HL-60 (cell line): ENCODE results near the gene FSTL3.
A peak's percentile ranks its signal among the peaks of the same experiment; 100 is the strongest.
"Not testable (repeated sequence)": the region's sequence is repeated elsewhere in the genome, so short reads cannot be mapped to it uniquely, and the experiment has no call there.

ENCODE experiments used
- DNase-seq, 2 experiments: peaks; one replicate each; pipeline ENCODE4 v3.0.0-alpha.2; 2010 to 2020; ENCODE audit warnings: low read depth in 1 of 2, low spot score in 1 of 2
- H3K27ac ChIP-seq: fragments of 250-450 bp; sonication (Bioruptor Pico); replicated peaks from 2 replicates; pipeline ENCODE4 v1.5.1; 2020; ENCODE audit warnings: mild to moderate bottlenecking, moderate library complexity
- H3K27me3 ChIP-seq: fragments of 250-450 bp; sonication (Bioruptor Pico); 2 replicates; pipeline ENCODE4 v1.5.1; 2021; ENCODE audit warnings: mild to moderate bottlenecking, moderate library complexity; ENCODE audit not compliant: insufficient read depth, poor library complexity, severe bottlenecking
- H3K4me3 ChIP-seq: replicated peaks from 2 replicates; pipeline ENCODE4 v1.5.1; 2011; ENCODE audit warnings: mild to moderate bottlenecking, control low read depth, low read length; ENCODE audit not compliant: insufficient read depth
- CTCF ChIP-seq: IDR thresholded peaks from one replicate; pipeline ENCODE4 v1.5.1; 2011; ENCODE audit warnings: low read length, control low read depth, inconsistent platforms; ENCODE audit not compliant: insufficient read depth
- GABPA ChIP-seq: IDR thresholded peaks from 2 replicates; pipeline ENCODE4 v1.6.1; 2012; ENCODE audit warnings: low read depth
- POLR2AphosphoS5 ChIP-seq: IDR thresholded peaks from 2 replicates; pipeline ENCODE4 v1.6.1; 2012; ENCODE audit warnings: low read depth
- REST ChIP-seq: IDR thresholded peaks from 2 replicates; pipeline ENCODE4 v1.6.1; 2012; ENCODE audit warnings: low read depth; ENCODE audit not compliant: insufficient replicate concordance
- SPI1 ChIP-seq: IDR thresholded peaks from 2 replicates; pipeline ENCODE4 v1.6.1; 2012; ENCODE audit warnings: low read depth, mild to moderate bottlenecking, borderline replicate concordance
- long read RNA-seq: library from polyadenylated mRNA; unstranded; transcript quantifications from one replicate; pipeline ENCODE4 v2.0.0, GENCODE V29; 2020

Gene FSTL3
- long read RNA-seq, partial matches to known transcripts: 0 of 4 reads
- long read RNA-seq, other reads (novel, unspliced or antisense): 2 of 4 reads

- DNase-seq: no peak
- no peak within 1 kb of the TSS for H3K4me3 ChIP-seq
- H3K27ac ChIP-seq: no peak within 1 kb of the TSS
- H3K27me3 ChIP-seq: peaks cover 14% of the 10 kb centered on the region
- TF ChIP-seq CTCF (no peak), REST (no peak), POLR2AphosphoS5 (0 out of 2 replicates have a peak, but pooled peaks have one; percentile 13)
These were observed at the start of gene FSTL3 for GRCh38 chr19:676339-677105. TSS of gene FSTL3 (plus strand) at chr19:676392. CDS start at chr19:676424, 32 bp downstream.

- not testable (repeated sequence) for DNase-seq, H3K27me3 ChIP-seq, H3K4me3 ChIP-seq, H3K27ac ChIP-seq
These were observed 49.6 kb upstream of the FSTL3 start for GRCh38 chr19:626566-626965.

GRCh38 chr19:628168-628567 lies 48.0 kb upstream of the FSTL3 start:
- H3K27ac ChIP-seq: no peak overlapping the region
- H3K27me3 ChIP-seq: no peaks in the 10 kb centered on the region

GRCh38 chr19:629515-629914 lies 46.7 kb upstream of the FSTL3 start:
- H3K27ac ChIP-seq, H3K4me3 ChIP-seq, H3K27me3 ChIP-seq, DNase-seq: not testable (repeated sequence)

More at GRCh38 chr19:628168-628567, 48.0 kb upstream of the FSTL3 start:
- TF ChIP-seq SPI1 (no peak), POLR2AphosphoS5 (no peak), GABPA (no peak), CTCF (no peak), REST (no peak)
- no peak overlapping the region for H3K4me3 ChIP-seq
- DNase-seq: no peak
